ENCODE measurements around the gene EFCAB11.

EFCAB11 gene

DNA sequence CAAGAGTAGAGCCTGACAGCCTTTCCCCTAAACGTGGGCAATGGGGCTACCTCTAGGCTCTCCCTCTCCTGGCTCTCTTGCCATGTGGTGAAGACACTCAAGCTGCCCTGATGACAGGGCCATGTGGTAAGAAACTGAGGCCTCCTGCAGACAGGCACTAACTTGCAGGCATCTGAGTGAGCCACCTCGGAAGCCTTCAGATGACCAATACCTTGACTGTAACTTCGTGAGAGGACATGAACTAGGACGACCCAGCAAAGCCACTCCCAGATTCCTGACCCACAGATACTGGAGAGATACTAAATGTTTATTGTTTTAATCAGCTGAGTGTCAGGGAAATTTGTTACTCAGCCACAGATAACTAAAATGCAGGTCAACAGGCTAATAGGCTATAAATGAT lies 96.4 kb downstream of the EFCAB11 start:
- no peak for DNase-seq

DNA sequence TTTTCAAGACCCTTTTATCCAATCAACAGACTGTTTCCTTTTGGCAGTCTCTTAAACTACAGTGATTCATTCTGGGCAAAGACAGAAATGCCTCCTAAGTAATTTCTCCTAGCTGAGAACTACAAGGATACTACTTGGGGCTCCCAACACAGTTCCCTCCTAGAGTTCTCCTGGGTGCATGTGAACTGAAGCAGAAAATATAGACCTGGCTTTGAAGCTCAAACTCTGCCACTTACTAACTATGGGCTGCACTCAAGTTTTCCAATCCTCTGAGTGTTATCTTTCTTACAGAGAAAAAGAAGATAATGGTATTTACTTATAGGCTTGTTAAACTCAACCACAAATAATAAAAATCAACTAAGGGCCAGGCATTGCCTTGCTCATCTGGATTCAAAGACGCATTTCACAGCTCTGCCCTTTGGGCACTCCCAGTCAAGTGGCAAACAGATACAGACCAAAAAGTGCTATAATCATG lies 97.6 kb downstream of the EFCAB11 start:
- no peak for DNase-seq

DNA sequence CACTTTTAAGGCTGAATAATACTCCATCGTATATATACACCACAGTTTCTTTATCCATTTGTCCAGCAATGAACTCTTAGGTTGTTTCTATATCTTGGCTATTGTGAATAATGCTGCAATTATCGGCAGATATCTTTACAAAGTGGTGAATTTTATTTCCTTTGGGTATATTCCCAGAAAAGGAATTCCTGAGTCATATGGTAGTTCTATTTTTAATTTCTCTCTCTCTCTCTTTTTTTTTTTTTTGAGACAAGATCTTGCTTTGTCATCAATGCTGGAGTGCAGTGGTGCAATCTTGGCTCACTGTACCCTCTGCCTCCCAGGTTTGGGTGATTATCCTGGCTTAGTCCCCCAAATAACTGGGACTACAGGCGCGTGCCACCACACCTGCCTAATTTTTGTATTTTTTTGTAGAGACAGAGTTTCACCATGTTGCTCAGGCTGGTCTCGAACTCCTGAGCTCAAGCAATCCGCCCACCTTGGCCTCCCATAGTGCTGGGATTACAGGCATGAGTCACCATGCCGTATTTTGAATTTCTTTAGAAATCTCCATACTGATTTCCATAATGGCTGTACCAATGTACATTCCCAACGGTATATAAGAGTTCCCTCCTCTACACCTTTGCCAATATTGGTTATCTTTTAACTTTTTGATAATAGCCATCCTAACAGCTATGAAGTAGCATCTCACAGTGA lies 98.4 kb downstream of the EFCAB11 start:
- no peak for DNase-seq

DNA sequence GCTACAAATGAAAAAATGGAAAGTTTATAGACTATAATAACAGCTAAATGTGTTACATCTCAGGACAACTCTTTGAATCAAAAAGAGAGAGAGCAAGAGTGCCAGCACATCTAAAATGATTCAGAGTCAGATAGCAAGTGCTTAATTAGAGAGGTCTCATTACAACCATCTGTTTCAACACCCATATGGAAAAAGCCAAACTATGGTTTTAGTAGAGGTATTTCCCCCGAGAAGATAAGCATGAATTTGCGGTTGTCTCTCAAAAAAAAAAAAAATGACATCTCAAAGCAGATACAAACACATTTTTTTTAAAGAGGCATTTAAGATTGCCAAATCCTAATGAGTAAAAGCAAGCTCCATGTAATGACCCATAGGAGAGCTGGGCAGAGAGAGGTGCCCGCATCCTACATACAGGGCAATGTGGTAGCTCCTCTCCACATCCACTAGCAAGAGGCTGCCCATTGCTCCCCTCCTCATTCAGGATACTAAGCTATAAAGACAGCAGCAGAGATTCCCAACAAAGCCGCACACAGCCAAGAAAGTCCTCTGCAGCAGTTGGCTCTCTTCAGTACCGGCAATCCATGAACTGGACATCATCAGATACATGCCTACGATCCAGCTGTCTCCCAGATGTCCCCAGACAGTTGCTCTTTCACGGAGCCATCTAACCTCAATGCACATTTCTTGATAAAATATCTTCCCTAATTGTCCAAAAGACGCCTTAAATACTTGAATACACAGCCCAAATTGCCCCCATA lies 100.4 kb downstream of the EFCAB11 start:
- DNase-seq: no peak

DNA sequence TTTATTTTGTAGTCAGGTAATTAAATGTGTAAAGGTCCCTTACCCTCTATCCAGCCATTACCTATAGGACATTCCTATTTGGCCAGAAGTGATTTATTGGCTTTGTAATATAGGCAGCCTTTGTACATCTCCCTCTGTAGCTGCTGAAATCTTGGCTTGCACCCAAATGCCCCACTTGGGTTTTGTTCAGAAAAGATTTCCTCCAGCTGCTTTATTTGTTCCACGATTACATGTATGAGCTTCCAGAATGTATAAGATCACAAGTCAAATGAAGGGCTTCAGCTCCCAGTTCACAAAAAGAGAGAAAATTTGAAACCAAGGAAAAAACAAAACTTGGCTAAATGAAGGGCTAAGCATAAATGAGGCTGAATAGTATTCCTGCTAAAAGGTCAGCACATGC lies 103.4 kb downstream of the EFCAB11 start:
- DNase-seq: no peak

DNA sequence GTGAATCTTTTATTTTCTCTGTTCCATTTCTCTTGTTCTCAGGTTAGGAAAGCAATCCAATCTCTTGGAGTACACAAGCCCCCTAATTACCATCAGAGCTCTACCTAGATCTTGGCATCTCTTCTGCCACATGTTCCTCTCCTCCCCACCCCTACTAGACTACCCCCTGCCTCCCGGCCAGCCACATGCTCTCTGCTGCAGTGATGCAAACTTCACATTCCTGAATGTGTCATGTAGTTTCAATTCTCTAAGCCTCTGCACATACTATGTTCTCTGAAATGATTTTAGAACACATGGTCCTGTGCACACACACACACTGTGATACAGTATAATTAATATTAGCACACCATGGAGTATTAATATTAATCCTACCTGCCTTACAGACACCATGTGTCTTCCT lies 104.6 kb downstream of the EFCAB11 start:
- no peak for DNase-seq

DNA sequence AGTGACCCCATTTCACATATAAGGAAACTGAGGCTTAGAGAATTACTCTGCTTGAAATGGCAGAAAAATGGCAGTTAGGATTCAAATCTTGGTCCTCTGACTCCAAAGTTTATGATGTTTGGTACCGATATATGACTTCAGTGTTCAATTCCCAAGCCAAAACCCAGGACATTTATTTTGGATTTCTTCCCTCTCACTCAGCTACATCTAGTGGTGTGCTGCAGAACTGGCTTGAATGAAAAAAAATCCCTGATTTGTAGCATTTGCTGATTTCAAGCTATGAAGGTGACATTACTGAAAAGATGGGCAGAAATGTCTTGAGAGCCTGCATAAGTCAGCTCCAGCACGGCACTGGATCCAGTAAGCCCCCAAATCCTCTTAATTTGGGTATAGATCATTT lies 106.4 kb downstream of the EFCAB11 start:
- no peak for DNase-seq

DNA sequence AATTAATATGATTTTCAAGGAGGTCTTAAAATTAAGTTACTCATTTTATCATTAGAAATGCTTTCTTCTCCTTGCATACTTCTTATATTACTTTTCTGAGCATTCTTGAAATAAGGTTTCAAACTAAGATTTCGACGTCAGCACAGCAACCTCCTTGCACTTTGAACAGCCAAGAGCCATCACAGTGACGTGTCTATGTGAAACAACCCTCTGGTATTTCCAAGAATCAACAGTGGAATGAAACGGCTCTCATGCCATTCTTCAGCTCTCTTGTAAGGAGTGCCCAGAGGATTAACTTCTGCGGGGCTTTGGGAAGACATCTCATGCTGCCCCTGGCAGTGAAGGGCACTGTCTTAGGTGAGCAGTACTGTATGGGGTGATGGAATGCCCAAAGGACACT lies 109.2 kb downstream of the EFCAB11 start:
- no peak for DNase-seq

DNA sequence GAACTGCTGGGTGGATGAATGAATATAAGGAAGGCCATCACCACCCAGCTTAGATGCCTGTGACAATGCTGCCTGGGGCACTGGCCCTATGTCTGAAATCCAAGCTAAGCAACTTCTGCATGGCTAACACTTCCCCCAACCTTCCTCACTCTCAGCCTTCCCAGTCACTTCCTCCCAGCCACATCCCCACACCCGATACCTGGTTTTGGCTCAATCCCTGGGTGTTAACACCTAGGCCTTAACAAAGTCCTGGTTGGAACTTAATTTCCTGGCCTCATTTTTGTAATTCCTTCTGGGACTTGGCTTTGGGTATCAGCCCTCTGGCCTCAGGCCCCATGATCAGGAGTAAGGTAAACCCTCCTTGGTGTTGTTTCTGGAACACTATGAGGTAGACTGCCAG lies 110.0 kb downstream of the EFCAB11 start:
- no peak for DNase-seq

DNA sequence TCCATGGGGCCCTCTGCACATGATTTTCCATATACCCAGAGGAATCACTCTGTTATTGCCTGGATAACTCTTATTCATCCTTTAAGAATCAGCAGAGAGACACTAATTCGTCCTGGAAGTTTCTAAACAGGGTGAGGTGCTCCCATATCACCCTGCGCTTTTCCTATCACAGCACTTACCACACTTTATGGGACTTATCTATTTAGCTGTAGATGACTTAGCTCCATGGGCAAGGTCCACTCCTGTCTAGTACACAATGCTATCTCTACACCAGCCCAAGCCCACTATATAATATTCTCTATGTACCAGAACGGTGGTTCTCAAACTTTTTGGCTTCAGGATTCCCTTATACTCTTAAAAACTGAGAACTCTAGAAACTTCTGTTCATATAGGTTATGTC lies 111.7 kb downstream of the EFCAB11 start:
- DNase-seq: no peak

DNA sequence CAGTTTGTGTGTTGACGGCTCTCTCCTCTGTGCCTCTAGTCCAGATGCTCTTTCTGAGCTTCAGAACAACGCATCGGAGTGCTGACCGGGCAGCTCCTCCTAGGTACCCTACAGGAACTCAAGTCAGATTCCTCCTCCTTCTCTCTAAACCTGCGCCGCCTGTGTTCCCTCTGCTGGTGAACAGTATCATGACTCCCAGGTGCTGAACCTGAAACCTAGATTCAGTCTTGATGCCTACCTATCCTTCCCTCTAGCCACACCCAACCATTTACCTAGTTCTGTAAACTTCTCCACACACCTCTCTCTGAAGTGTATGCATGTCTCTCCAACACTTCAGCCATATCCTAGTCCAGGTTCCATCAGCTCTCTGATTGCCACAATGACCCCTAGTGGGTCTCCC lies 112.7 kb downstream of the EFCAB11 start:
- DNase-seq: no peak

DNA sequence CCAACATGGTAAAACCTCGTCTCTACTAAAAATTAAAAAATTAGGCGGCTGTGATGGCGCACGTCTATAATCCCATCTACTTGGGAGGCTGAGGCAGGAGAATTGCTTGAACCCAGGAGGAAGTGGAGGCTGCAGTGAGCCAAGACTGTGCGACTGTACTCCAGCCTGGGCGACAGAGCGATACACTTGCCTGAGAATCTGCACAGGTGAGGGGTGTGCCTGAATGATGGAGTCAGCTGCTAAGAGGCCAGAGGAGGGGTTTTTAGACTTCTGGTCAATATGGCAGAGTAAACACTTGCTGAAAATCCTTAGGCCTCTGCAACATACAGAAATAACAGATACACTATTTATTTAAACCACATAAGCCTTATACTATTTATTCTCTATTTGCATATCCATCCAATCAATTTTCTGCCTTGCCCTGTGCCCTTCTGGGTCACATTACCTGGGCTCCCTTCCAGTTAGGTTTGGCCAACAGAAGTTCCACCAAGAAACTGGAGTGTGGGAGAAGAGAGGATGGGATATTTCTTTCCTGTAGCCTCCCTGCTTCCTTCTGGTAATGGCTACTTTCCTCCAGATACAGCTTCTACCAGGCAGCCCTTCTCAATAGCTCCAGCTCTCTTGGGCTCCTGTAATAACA lies 117.6 kb downstream of the EFCAB11 start:
- no peak for DNase-seq

DNA sequence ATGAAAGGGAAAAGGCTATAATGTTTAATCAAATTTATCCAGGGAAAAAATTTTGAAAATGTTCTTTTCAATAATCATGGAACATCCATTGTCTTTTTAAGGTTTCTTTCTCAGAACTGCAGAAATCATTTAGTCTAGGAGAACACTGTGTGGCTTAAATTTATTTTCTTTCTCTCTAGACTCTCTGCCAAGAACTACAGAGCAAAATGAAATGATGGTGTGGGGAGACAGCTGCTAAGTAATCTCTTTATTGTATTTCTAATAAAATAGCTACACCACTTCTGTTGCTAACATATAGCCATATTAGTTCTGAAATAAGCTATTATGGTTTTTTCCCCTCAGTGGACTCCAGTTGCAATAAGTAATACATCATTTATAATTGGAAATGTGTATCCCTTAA lies 120.9 kb downstream of the EFCAB11 start:
- DNase-seq: no peak

DNA sequence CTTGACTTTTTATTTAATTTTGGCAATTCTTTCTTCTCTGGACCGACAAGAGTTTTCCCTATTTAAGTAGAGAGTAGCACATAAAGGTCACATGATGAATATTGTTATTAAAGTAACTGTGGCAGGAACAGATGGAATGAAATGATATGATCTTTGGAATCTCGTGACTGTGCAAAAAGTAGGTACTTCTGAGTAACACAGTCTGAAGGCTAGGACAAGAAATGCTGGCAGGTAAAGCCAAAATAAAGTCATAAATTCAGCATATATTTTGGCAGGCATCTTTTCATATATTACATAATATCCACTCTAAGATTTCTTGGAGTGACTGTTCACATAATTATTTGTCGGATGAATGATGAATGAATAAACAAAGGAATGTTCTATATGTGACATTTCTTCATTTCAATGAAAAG lies 121.4 kb downstream of the EFCAB11 start:
- no peak for DNase-seq

DNA sequence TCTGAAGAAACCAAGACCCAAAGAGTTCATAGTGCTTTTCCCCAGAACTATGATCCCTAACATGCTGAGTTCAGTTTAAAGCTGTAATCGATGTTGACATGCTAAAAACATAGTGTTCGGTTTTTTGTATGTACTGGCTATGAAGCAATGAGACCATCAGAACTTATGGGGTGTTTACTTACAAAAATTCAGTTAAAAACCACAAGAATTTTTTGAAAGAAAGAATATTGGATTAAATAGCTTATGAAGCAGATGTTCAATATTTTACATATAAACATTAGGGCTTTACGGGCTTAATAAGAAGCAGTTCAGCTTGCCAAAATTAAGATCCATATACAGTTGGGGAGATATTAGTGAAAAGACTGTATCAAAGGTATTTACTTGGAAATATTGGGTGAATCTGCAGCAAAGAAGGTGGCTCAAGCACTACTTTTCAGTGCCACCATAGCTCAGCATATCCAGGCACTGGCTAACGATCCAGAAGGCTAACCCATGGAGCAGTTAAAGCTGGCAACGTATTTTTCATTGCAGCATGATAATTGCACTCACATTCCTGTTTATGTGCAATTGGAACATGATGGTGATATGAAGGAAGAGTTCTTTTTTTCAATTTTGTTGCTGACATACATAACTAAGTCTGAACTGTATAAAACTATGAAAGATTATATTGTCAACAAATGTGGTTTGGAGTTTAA lies 125.9 kb downstream of the EFCAB11 start:
- DNase-seq: no peak

DNA sequence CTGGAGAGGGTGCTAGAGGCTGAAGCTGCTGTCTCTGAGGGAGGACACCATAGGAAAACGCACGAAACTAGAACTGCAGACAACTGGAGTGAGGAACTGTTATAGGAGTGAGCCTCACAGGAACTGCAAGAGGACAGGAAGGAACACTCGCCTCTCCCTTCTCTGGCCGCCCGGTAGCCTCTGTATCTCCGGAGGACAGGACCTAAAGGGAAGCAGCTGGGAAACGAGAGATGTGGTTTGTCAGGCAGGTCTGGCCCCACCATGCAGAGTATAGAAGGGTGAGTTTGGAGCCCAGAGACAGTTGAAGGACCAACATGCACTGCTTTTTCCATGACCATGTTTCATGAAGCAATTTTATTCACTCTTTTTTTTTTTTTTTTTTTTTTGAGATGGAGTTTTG lies 127.3 kb downstream of the EFCAB11 start:
- no peak for DNase-seq

DNA sequence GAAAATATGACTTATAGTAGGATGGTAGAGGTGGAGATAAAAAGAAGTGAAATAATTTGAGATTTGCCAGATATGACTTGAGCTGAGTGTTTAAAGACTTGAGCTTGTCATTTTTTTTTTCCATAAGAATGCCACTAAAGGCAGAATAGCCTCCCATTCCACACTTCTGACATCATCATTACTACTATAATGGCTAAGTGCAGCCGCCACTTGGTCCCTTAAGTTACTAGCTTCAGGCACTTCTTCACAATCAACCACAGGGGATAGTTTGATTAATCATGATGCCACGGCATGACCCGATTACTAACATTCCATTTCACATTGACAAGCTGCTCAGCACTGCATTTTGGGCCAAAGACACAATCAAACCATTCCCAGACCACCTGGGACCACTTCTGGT lies 127.9 kb downstream of the EFCAB11 start:
- no peak for DNase-seq

DNA sequence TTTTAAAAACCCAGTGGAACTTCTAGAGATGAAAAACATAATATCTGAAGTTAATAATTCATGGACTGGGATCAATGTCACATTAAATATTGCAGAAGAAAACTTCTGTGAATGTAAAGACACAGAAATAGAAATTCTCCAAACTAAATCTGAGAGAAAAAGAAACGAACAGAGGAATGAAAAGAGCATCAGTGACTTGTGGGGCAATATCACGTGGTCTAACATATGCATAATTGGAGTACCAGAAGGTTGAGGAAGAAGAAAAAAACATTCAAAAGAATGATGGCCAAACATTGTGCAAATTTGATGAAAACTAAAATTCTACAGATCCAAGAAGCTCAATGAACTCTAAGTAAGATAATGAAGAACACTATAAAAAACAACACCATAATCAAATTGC lies 130.8 kb downstream of the EFCAB11 start:
- DNase-seq: no peak

DNA sequence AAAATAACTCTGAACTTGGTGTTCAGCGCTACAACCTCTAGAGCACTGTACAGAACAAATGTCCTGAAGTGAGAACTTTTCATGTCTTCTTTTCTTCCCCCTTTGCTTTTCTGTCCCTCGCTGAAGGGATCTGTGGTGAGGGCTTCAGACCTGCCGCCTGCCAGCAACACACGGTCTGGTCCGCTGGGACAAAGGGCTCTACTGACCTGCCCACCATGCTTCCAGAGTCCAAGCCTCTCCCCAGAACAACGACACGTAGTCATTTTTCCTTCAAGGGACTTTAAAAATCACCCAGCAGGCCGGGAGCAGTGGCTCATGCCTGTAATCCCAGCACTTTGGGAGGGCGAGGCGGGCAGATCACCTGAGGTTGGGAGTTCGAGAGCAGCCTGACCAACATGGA lies 140.4 kb downstream of the EFCAB11 start:
- no peak for DNase-seq

DNA sequence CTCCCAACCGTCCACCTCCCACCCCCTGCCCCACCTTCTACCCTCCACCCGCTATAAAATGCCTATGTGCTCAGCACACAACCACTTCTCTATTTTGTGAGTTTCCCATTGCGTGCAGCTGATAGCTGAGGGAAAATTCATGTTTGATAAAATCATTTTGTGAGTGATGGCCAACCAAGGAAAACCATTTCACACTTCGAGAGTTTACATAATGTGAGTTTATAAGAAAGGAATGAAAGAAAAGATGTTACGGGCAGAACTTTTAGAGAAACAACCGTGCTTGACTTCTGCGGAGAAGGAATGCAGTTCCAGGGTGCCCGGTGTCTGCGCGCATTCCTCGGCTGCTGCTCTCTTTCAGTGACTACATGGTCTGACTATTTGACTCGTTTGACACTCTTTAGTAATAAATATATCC lies 140.9 kb downstream of the EFCAB11 start:
- DNase-seq: no peak

DNA sequence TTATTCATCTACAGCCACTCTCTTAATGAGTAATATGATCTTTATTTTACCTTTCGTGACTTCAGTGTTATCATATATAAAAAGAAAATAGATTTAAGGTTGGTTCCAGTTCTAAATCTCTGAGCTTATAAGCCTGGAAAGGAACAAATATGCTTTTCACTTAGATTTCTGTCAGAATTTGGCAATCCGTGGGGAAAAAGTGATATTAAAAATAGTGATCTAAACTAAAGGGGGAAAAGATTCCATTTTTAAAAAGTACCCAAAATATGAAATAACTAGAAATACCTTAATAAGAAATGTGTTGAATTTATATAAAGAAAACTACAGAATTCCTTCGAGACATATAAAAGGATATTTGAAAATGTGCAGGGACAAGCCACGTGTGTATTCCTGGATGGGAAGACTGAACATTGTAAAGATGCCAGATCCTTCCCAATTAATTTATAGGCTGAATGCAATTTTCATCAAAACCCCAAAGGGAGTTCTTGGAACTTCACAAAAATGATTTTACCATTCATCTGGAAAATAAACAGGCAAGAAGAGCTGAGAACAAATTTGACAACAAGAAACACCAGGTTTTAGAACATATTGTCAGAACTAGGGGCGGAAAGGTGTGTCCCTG lies 142.5 kb downstream of the EFCAB11 start:
- DNase-seq: no peak

DNA sequence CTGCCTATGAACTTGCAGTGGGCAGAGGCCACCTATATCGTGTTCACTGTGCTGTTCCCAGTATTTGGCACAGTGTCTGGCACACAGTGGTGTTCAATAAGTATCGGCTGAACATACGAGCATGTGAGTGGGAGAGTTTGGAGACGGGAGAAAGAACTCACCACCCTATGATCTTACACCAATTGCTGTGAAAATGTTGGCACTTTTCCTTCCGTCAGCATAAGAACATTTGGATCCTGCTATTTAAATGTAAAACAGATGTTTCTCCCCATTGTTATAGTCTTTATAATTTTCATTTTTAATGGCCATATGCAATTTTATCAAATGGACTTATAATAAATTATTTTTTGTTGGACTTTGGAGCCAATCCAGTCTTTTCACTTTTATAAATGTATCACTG lies 144.4 kb downstream of the EFCAB11 start:
- DNase-seq: no peak

DNA sequence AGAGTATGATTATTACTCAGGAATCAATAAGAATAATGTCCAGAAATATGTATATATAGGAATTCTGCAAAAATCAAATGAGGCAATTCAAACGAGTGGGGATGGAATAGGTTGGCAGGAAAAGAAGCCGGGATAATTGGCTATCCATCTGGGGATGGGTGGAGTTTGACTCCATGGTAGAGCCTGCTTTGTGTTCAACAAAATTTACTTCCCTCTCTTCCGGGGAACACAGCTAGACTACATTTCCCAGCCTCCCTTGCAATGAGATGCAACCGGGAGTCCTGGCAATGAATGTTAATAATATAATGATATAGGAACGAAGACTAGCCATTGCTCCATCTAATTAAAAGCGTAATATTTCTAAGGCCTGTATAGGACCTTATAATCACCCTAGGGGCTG lies 146.6 kb downstream of the EFCAB11 start:
- DNase-seq: no peak
